Dendritic cell treated with granulocyte-macrophage colony-stimulating factor and Interleukin-4, amounts not matched to agents 40 ng/mL and 50 ng/mL, for 4 days (primary cell): Measurements from ENCODE around the gene TRPC4AP.

Experiments used
- H3K27ac Mint-ChIP-seq: one replicate; pipeline ENCODE4 v1.8.0; 2022; ENCODE audit warnings: mild to moderate bottlenecking, mixed read lengths
- H3K27me3 Mint-ChIP-seq: one replicate; pipeline ENCODE4 v1.8.0; 2022; ENCODE audit warnings: mild to moderate bottlenecking, mixed read lengths
- H3K36me3 Mint-ChIP-seq: one replicate; pipeline ENCODE4 v1.8.0; 2022; ENCODE audit warnings: low read depth, mixed read lengths
- H3K4me1 Mint-ChIP-seq: one replicate; pipeline ENCODE4 v1.8.0; 2022; ENCODE audit warnings: low read depth, mixed read lengths
- H3K4me3 Mint-ChIP-seq: one replicate; pipeline ENCODE4 v1.8.0; 2022; ENCODE audit warnings: mild to moderate bottlenecking, moderate library complexity, mixed read lengths
- H3K9me3 Mint-ChIP-seq: one replicate; pipeline ENCODE4 v1.8.0; 2022; ENCODE audit warnings: mixed read lengths
- intact Hi-C: fragments of 100-400 bp; cut with micrococcal nuclease; formaldehyde crosslinking; loops from one replicate; pipeline ENCODE4 v1.15.0; 2022

Gene TRPC4AP

GRCh38 chr20:35025116-35025515, 67.5 kb downstream of the TRPC4AP start:
- no peaks in the 10 kb centered on the region for H3K27me3 Mint-ChIP-seq
- no peaks in the 10 kb centered on the region for H3K9me3 Mint-ChIP-seq
- no peak overlapping the region for H3K4me3 Mint-ChIP-seq
- H3K4me1 Mint-ChIP-seq = no peaks in the 10 kb centered on the region
- intact Hi-C loops = no loop called here
- H3K36me3 Mint-ChIP-seq = peaks cover 92% of the 10 kb centered on the region
- H3K27ac Mint-ChIP-seq = no peak overlapping the region

GRCh38 chr20:35023624-35024023, 69.0 kb downstream of the TRPC4AP start:
- H3K4me1 Mint-ChIP-seq = no peaks in the 10 kb centered on the region
- H3K4me3 Mint-ChIP-seq = no peak overlapping the region
- H3K9me3 Mint-ChIP-seq = no peaks in the 10 kb centered on the region
- intact Hi-C loops = no loop called here
- H3K36me3 Mint-ChIP-seq = peaks cover 96% of the 10 kb centered on the region
- no peaks in the 10 kb centered on the region for H3K27me3 Mint-ChIP-seq
- no peak overlapping the region for H3K27ac Mint-ChIP-seq

- Mint-ChIP-seq H3K9me3 (no peaks in the 10 kb centered on the region), H3K27me3 (no peaks in the 10 kb centered on the region), H3K27ac (no peak overlapping the region), H3K4me1 (no peaks in the 10 kb centered on the region), H3K4me3 (no peak overlapping the region), H3K36me3 (peaks cover 95% of the 10 kb centered on the region)
- intact Hi-C loops = no loop called here
These were observed 70.8 kb downstream of the TRPC4AP start for GRCh38 chr20:35021831-35022230.

GRCh38 chr20:35021063-35021462, 71.5 kb downstream of the TRPC4AP start:
- peaks cover 94% of the 10 kb centered on the region for H3K36me3 Mint-ChIP-seq
- H3K9me3 Mint-ChIP-seq = no peaks in the 10 kb centered on the region
- H3K27ac Mint-ChIP-seq = no peak overlapping the region

GRCh38 chr20:35020108-35020928, 72.3 kb downstream of the TRPC4AP start:
- no peaks in the 10 kb centered on the region for H3K27me3 Mint-ChIP-seq
- peaks cover 94% of the 10 kb centered on the region for H3K36me3 Mint-ChIP-seq
- no peak overlapping the region for H3K4me3 Mint-ChIP-seq
- H3K9me3 Mint-ChIP-seq = no peaks in the 10 kb centered on the region
- no peak overlapping the region for H3K27ac Mint-ChIP-seq
- intact Hi-C loops = no loop called here
- H3K4me1 Mint-ChIP-seq = no peaks in the 10 kb centered on the region

More at GRCh38 chr20:35021063-35021462, 71.5 kb downstream of the TRPC4AP start:
- Mint-ChIP-seq H3K4me3 (no peak overlapping the region), H3K27me3 (no peaks in the 10 kb centered on the region), H3K4me1 (no peaks in the 10 kb centered on the region)
- intact Hi-C loops = no loop called here

- Mint-ChIP-seq H3K36me3 (peaks cover 95% of the 10 kb centered on the region), H3K27me3 (no peaks in the 10 kb centered on the region), H3K9me3 (no peaks in the 10 kb centered on the region), H3K27ac (no peak overlapping the region), H3K4me3 (no peak overlapping the region), H3K4me1 (no peaks in the 10 kb centered on the region)
- intact Hi-C loops = no loop called here
These were observed 73.8 kb downstream of the TRPC4AP start for GRCh38 chr20:35018590-35019371.

GRCh38 chr20:35017099-35017835, 75.3 kb downstream of the TRPC4AP start:
- Mint-ChIP-seq H3K27ac (no peak overlapping the region), H3K9me3 (no peaks in the 10 kb centered on the region), H3K4me3 (no peak overlapping the region), H3K36me3 (peaks cover 95% of the 10 kb centered on the region), H3K4me1 (no peaks in the 10 kb centered on the region), H3K27me3 (no peaks in the 10 kb centered on the region)
- intact Hi-C loops = no loop called here

- no peaks in the 10 kb centered on the region for H3K9me3 Mint-ChIP-seq
- intact Hi-C loops = no loop called here
- no peak overlapping the region for H3K4me3 Mint-ChIP-seq
- peaks cover 95% of the 10 kb centered on the region for H3K36me3 Mint-ChIP-seq
- H3K27me3 Mint-ChIP-seq = no peaks in the 10 kb centered on the region
- H3K27ac Mint-ChIP-seq = no peak overlapping the region
- H3K4me1 Mint-ChIP-seq = no peaks in the 10 kb centered on the region
These were observed 76.8 kb downstream of the TRPC4AP start for GRCh38 chr20:35015863-35016193.

- Mint-ChIP-seq H3K4me1 (peaks cover 6% of the 10 kb centered on the region), H3K4me3 (no peak overlapping the region), H3K36me3 (peaks cover 95% of the 10 kb centered on the region), H3K27me3 (no peaks in the 10 kb centered on the region), H3K9me3 (no peaks in the 10 kb centered on the region), H3K27ac (no peak overlapping the region)
- intact Hi-C loops = no loop called here
These were observed 78.1 kb downstream of the TRPC4AP start for GRCh38 chr20:35014537-35014936.

- H3K36me3 Mint-ChIP-seq = peaks cover 96% of the 10 kb centered on the region
- intact Hi-C loops = no loop called here
- peak overlapping the region; percentile 6 for H3K27ac Mint-ChIP-seq
- H3K27me3 Mint-ChIP-seq = no peaks in the 10 kb centered on the region
- peaks cover 6% of the 10 kb centered on the region for H3K4me1 Mint-ChIP-seq
- no peaks in the 10 kb centered on the region for H3K9me3 Mint-ChIP-seq
- H3K4me3 Mint-ChIP-seq = no peak overlapping the region
These were observed 78.9 kb downstream of the TRPC4AP start for GRCh38 chr20:35013421-35014411.

GRCh38 chr20:35012227-35013069, 80.2 kb downstream of the TRPC4AP start:
- Mint-ChIP-seq H3K27me3 (no peaks in the 10 kb centered on the region), H3K9me3 (no peaks in the 10 kb centered on the region), H3K4me3 (no peak overlapping the region), H3K27ac (no peak overlapping the region), H3K36me3 (peaks cover 97% of the 10 kb centered on the region), H3K4me1 (peaks cover 6% of the 10 kb centered on the region)
- intact Hi-C loops = no loop called here

GRCh38 chr20:35011589-35012226, 80.9 kb downstream of the TRPC4AP start:
- intact Hi-C loops = no loop called here
- H3K36me3 Mint-ChIP-seq = peaks cover 97% of the 10 kb centered on the region

More at GRCh38 chr20:35011589-35012226, 80.9 kb downstream of the TRPC4AP start:
- Mint-ChIP-seq H3K4me3 (no peak overlapping the region), H3K4me1 (peaks cover 6% of the 10 kb centered on the region), H3K27ac (no peak overlapping the region), H3K27me3 (no peaks in the 10 kb centered on the region), H3K9me3 (no peaks in the 10 kb centered on the region)
